ENCODE data around the gene TSSC4.
A peak's percentile ranks its signal among the peaks of the same experiment; 100 is the strongest.
"Not testable (repeated sequence)": the region's sequence is repeated elsewhere in the genome, so short reads cannot be mapped to it uniquely, and the experiment has no call there.

TSSC4 gene

GRCh38 chr11:2400069-2400761, at the start of gene TSSC4:
Gene TSSC4, plus strand, starts transcription at chr11:2400750. Its CDS starts 1,884 bp downstream, at chr11:2402634.
- peaks cover 13% of the 10 kb centered on the region for H3K36me3 Mint-ChIP-seq (ENCODE audit: low read depth)
- H3K27me3 Mint-ChIP-seq (ENCODE audit: low read depth) = no peaks in the 10 kb centered on the region
- H3K27ac Mint-ChIP-seq = peak within 1 kb of the TSS; percentile 90
- H3K9me3 Mint-ChIP-seq = no peaks in the 10 kb centered on the region
- H3K4me1 Mint-ChIP-seq (ENCODE audit: low read depth) = peaks cover 6% of the 10 kb centered on the region
- H3K4me3 Mint-ChIP-seq = peak within 1 kb of the TSS; percentile 90

GRCh38 chr11:2351701-2352100, 48.8 kb upstream of the TSSC4 start:
- H3K4me1 Mint-ChIP-seq (ENCODE audit: low read depth) = no peaks in the 10 kb centered on the region
- no peak overlapping the region for H3K4me3 Mint-ChIP-seq
- no peak overlapping the region for H3K27ac Mint-ChIP-seq
- H3K36me3 Mint-ChIP-seq (ENCODE audit: low read depth) = no peaks in the 10 kb centered on the region
- H3K27me3 Mint-ChIP-seq (ENCODE audit: low read depth) = peaks cover 14% of the 10 kb centered on the region
- H3K9me3 Mint-ChIP-seq = peaks cover 14% of the 10 kb centered on the region

- Mint-ChIP-seq H3K4me1 (ENCODE audit: low read depth) (no peaks in the 10 kb centered on the region), H3K36me3 (ENCODE audit: low read depth) (no peaks in the 10 kb centered on the region), H3K27ac (no peak overlapping the region), H3K27me3 (ENCODE audit: low read depth) (peaks cover 14% of the 10 kb centered on the region), H3K4me3 (no peak overlapping the region), H3K9me3 (peaks cover 14% of the 10 kb centered on the region)
These were observed 48.1 kb upstream of the TSSC4 start for GRCh38 chr11:2352420-2352819.

GRCh38 chr11:2355000-2355644, 45.4 kb upstream of the TSSC4 start:
- Mint-ChIP-seq H3K4me3 (no peak overlapping the region), H3K27ac (no peak overlapping the region), H3K36me3 (ENCODE audit: low read depth) (no peaks in the 10 kb centered on the region), H3K27me3 (ENCODE audit: low read depth) (peaks cover 7% of the 10 kb centered on the region), H3K4me1 (ENCODE audit: low read depth) (no peaks in the 10 kb centered on the region), H3K9me3 (no peaks in the 10 kb centered on the region)

DNA sequence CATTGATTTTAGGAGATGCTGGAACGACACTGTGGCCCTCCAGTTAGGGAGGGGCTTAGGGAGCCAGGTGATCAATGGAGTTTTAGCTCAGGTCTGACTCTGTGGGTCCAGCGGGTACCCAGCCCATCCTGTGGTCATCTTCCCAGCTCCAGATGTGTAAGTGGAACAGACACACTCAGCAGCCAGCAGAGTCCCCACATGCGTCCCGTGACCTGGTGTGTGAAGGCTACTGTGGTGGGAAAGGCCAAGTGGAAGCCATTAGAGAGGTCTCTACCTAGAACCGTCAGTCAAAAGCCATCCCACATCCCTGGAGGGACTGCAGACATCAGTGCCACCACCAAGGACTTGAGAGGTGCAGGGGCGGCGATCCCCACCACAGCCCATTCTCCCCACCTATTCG, 43.3 kb upstream of the TSSC4 start:
- H3K27me3 Mint-ChIP-seq (ENCODE audit: low read depth) = no peaks in the 10 kb centered on the region
- H3K4me3 Mint-ChIP-seq = no peak overlapping the region
- H3K4me1 Mint-ChIP-seq (ENCODE audit: low read depth) = no peaks in the 10 kb centered on the region
- H3K36me3 Mint-ChIP-seq (ENCODE audit: low read depth) = no peaks in the 10 kb centered on the region
- no peaks in the 10 kb centered on the region for H3K9me3 Mint-ChIP-seq
- H3K27ac Mint-ChIP-seq = no peak overlapping the region

GRCh38 chr11:2357651-2358050, 42.9 kb upstream of the TSSC4 start:
- not testable (repeated sequence) for H3K27ac Mint-ChIP-seq; H3K4me1 Mint-ChIP-seq (ENCODE audit: low read depth)

GRCh38 chr11:2358754-2359442, 41.7 kb upstream of the TSSC4 start:
- no peaks in the 10 kb centered on the region for H3K27me3 Mint-ChIP-seq (ENCODE audit: low read depth)
- H3K4me3 Mint-ChIP-seq = no peak overlapping the region
- no peaks in the 10 kb centered on the region for H3K9me3 Mint-ChIP-seq
- no peaks in the 10 kb centered on the region for H3K36me3 Mint-ChIP-seq (ENCODE audit: low read depth)
- H3K4me1 Mint-ChIP-seq (ENCODE audit: low read depth) = no peaks in the 10 kb centered on the region
- no peak overlapping the region for H3K27ac Mint-ChIP-seq

More at GRCh38 chr11:2357651-2358050, 42.9 kb upstream of the TSSC4 start:
- not testable (repeated sequence) for H3K4me3 Mint-ChIP-seq; H3K27me3 Mint-ChIP-seq (ENCODE audit: low read depth); H3K36me3 Mint-ChIP-seq (ENCODE audit: low read depth); H3K9me3 Mint-ChIP-seq

DNA sequence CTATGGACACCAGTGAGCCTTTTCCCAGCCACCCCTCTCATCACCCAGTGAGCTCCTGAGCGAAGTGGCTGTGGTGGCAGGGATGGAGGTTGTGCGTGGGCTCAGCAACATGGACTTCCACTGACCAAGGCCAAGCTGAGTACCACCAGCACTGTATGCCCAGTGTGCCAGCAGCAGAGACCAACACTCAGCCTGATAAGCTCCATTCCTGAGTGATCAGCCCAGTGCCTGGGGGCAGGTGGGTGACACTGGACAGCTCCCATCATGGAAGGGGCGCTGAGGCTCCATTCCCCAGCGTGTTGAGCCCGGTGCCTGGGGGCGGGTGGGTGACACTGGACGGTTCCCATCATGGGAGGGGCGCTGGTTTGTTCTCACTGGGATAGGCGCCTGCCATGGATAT, 41.0 kb upstream of the TSSC4 start:
- Mint-ChIP-seq H3K36me3 (ENCODE audit: low read depth) (no peaks in the 10 kb centered on the region), H3K4me3 (no peak overlapping the region), H3K27me3 (ENCODE audit: low read depth) (no peaks in the 10 kb centered on the region), H3K9me3 (no peaks in the 10 kb centered on the region), H3K27ac (no peak overlapping the region), H3K4me1 (ENCODE audit: low read depth) (no peaks in the 10 kb centered on the region)

DNA sequence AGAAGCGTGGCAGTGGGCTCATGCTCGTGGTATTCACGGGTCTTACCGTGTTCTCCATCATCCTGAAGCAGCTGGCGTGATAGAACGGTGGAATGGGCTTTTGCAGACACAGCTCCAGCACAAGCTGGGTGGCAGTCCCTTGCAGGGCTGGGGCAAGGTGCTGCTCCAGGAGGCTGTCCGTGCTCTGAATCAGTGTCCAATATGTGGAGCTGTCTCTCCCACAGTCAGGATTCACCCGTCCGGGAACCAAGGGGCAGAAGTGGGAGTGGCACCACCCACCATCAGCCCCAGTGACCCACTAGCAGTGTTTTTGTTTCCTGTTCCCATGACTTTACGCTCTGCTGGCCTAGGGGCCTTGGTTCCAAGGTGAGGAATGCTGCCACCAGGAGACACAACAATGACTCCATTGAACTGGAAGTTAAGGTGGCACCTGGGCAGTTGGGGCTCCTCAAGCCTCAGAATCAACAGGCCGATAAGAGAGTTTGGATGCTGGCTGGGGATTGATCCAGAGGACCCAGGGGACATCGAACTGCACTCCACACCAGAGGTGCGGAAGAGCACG, 40.4 kb upstream of the TSSC4 start:
- Mint-ChIP-seq H3K27ac (no peak overlapping the region), H3K4me1 (ENCODE audit: low read depth) (no peaks in the 10 kb centered on the region), H3K27me3 (ENCODE audit: low read depth) (no peaks in the 10 kb centered on the region), H3K36me3 (ENCODE audit: low read depth) (no peaks in the 10 kb centered on the region), H3K9me3 (no peaks in the 10 kb centered on the region), H3K4me3 (no peak overlapping the region)

- Mint-ChIP-seq H3K9me3 (no peaks in the 10 kb centered on the region), H3K36me3 (ENCODE audit: low read depth) (no peaks in the 10 kb centered on the region), H3K27me3 (ENCODE audit: low read depth) (no peaks in the 10 kb centered on the region), H3K4me1 (ENCODE audit: low read depth) (no peaks in the 10 kb centered on the region), H3K27ac (no peak overlapping the region), H3K4me3 (no peak overlapping the region)
These were observed 39.0 kb upstream of the TSSC4 start for GRCh38 chr11:2361565-2361964.

- no peaks in the 10 kb centered on the region for H3K4me1 Mint-ChIP-seq (ENCODE audit: low read depth)
- H3K4me3 Mint-ChIP-seq = no peak overlapping the region
- no peaks in the 10 kb centered on the region for H3K27me3 Mint-ChIP-seq (ENCODE audit: low read depth)
- no peak overlapping the region for H3K27ac Mint-ChIP-seq
- no peaks in the 10 kb centered on the region for H3K9me3 Mint-ChIP-seq
- no peaks in the 10 kb centered on the region for H3K36me3 Mint-ChIP-seq (ENCODE audit: low read depth)
These were observed 38.1 kb upstream of the TSSC4 start for GRCh38 chr11:2362414-2362813.

- Mint-ChIP-seq H3K27me3 (ENCODE audit: low read depth) (no peaks in the 10 kb centered on the region), H3K9me3 (no peaks in the 10 kb centered on the region), H3K27ac (no peak overlapping the region), H3K4me3 (no peak overlapping the region), H3K4me1 (ENCODE audit: low read depth) (no peaks in the 10 kb centered on the region), H3K36me3 (ENCODE audit: low read depth) (no peaks in the 10 kb centered on the region)
These were observed 37.4 kb upstream of the TSSC4 start for GRCh38 chr11:2363130-2363529.

GRCh38 chr11:2363577-2364370, 36.8 kb upstream of the TSSC4 start:
- no peaks in the 10 kb centered on the region for H3K27me3 Mint-ChIP-seq (ENCODE audit: low read depth)
- no peaks in the 10 kb centered on the region for H3K9me3 Mint-ChIP-seq
- no peak overlapping the region for H3K27ac Mint-ChIP-seq
- no peaks in the 10 kb centered on the region for H3K36me3 Mint-ChIP-seq (ENCODE audit: low read depth)
- no peak overlapping the region for H3K4me3 Mint-ChIP-seq
- no peaks in the 10 kb centered on the region for H3K4me1 Mint-ChIP-seq (ENCODE audit: low read depth)

DNA sequence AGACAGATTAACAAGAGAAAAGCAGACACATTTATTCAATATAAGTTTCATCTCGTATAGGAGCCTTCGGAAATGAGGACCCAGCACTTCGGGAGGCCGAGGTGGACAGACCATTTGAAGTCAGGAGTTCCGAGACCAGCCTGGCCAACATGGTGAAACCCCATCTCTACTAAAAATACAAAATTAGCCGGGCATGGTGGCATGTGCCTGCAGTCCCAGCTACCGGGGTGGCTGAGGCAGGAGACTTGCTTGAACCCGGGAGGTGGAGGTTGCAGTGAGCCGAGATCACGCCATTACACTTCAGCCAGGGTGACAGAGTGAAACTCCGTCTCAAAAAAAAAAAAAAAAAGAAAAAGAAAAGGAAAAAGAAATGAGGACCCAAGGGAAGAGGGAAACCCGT, 36.2 kb upstream of the TSSC4 start:
- not testable (repeated sequence) for H3K27me3 Mint-ChIP-seq (ENCODE audit: low read depth); H3K9me3 Mint-ChIP-seq; H3K36me3 Mint-ChIP-seq (ENCODE audit: low read depth); H3K4me1 Mint-ChIP-seq (ENCODE audit: low read depth); H3K4me3 Mint-ChIP-seq; H3K27ac Mint-ChIP-seq
